Middle frontal gyrus (tissue), 1 donor: ENCODE measurements around the gene PIP4K2C.
"Not testable (repeated sequence)": the region's sequence is repeated elsewhere in the genome, so short reads cannot be mapped to it uniquely, and the experiment has no call there.

Source experiments
- DNase-seq: peaks from one replicate; pipeline ENCODE4 v3.0.0-alpha.2; 2015; ENCODE audit warnings: low spot score; ENCODE audit errors: extremely low spot score

PIP4K2C gene

DNA sequence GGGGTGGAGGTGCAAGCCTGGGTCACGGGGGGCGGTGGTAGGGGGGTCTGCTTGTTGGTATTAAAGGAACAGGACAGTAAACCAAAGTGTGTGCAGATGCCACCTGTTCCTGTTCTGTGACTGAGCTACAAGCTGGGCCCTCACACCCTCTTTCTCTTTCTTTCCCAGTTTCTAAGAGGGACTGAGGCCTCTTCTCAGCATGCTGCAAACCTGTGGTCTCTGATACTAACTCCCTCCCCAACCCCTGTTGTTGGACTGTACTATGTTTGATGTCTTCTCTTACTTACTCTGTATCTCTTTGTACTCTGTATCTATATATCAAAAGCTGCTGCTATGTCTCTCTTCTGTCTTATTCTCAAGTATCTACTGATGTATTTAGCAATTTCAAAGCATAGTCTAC, 6.9 kb upstream of the PIP4K2C start:
- DNase-seq = no peak

- DNase-seq = no peak
Measured at GRCh38 chr12:57584690-57585089, 6.3 kb upstream of the PIP4K2C start.

- no peak for DNase-seq
Measured at GRCh38 chr12:57585156-57585555, 5.8 kb upstream of the PIP4K2C start.

- DNase-seq = peak; percentile 31
Measured at GRCh38 chr12:57586128-57586527, 4.9 kb upstream of the PIP4K2C start.

DNA sequence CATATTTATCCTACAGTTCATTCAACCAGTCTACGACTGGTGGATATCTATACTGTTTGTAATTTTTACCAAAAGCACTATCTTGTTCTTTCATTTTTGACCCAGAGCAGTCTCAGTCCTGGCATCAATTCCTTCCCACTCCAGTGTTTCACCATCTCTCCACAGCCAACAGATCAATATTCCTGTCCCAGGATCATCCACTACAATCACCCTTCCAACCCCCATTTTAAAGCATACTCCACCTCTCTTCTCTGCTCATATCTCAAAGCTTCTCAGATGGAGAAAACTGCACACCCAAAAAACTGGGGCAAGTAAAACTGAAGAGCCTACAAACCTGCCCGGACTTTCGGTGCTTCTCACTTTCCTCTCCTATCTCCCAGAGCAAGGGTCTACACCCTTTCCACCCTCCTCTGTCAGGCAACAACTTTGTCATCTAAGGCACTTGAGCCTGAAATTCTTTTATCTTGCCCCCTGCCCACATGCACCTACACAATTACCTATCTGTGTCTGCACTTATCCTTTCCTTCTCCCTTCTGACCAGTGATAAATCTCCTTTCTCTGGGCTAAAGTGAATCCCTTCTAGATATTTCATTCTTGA, 4.1 kb upstream of the PIP4K2C start:
- no peak for DNase-seq

DNA sequence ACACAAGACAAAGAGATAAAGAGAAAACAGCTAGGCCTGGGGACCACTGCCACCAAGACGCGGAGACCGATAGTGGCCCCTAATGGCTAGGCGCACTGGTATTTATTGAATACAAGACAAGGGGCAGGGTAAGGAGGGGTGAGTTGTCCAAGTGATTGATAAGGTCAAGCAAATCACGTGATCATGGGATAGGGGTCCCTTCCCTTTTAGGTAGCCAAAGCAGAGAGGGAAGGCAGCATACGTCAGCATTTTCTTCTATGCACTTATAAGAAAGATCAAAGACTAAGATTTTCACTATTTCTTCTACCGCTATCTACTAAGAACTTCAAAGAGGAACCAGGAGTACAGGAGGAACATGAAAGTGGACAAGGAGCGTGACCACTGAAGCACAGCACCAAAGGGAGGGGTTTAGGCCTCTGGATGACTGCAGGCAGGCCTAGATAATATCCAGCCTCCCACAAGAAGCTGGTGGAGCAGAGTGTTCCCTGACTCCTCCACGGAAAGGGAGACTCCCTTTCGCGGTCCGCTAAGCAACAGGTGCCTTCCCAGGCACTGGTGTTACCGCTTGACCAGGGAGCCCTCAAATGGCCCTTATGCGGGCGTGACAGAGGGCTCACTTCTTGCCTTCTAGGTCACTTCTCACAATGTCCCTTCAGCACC, 1.9 kb upstream of the PIP4K2C start:
- DNase-seq = not testable (repeated sequence)

- no peak for DNase-seq
Measured at GRCh38 chr12:57590479-57590863, 521 bp upstream of the PIP4K2C start.

- no peak for DNase-seq
Measured at GRCh38 chr12:57591782-57592325, 862 bp downstream of the PIP4K2C start.

DNA sequence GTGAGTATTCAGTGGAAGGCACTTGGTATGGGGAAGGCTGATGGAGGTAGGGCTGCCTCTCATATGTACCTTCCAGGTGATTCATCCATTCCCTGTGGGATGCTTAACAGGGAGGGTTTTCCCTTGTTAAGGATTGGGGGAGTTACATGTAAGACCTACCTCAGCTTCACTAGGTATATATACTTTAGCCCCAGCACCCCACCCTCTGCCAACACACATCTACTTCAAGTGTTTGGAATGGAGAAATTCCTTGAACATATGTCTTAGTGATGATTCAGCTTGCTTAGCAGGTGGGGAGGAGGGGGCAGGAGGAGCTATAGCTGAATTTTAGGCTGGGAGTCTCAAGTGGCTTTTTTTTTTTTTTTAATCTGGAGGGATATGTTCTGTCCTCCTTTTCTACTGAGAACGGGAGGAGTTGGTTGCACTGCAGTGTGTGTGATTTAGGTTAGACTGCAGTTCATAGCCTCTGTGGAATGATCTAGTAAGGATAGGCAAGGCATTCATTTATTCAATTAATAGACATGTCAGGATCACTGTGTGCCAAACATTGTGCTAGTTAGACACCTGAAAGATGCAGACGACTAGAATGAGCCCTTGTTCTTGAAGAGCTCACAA, 1.7 kb downstream of the PIP4K2C start:
- peak; percentile 8 for DNase-seq

DNA sequence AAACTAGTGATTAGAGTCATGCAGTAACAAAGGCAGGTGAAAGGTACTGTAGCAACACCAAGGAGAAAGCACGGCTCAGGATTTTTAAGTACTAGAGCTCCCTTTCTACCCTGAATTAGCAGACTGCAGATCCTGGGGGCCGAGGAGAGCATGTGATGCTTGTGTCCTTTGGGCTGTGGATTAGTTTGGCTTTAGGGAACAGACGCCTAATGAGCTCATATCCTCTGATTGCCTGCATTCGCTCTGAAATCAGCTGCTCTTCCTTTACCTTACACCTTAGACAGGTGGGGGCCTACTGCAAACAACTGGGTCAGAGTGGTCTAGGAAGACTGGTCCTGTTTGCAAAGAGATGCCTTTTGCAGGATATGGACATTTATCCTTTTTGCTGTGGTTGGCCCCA, 2.2 kb downstream of the PIP4K2C start:
- DNase-seq = no peak

GRCh38 chr12:57600395-57600794, 9.4 kb downstream of the PIP4K2C start:
- DNase-seq = no peak

GRCh38 chr12:57602544-57602943, 11.6 kb downstream of the PIP4K2C start:
- DNase-seq = no peak

DNA sequence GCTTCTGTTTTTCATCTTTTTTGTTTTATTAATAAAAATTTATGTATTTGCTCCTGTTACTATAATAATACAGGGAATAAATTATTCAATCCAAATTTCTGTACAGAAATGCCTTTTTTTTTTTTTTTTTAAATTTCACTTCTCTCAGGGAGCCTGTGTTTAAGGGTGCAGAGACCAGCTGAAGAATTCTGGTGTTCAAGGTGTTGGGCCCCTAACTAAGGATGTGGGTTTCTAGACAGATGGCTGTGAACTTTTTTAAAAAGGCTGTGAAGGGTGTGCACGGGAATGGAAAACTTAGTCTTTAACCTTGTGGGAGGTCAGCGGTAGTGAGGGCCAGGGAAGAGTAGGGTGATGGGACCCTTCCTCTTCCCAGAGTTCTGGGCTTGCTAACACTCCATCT, 12.3 kb downstream of the PIP4K2C start:
- DNase-seq = no peak

DNA sequence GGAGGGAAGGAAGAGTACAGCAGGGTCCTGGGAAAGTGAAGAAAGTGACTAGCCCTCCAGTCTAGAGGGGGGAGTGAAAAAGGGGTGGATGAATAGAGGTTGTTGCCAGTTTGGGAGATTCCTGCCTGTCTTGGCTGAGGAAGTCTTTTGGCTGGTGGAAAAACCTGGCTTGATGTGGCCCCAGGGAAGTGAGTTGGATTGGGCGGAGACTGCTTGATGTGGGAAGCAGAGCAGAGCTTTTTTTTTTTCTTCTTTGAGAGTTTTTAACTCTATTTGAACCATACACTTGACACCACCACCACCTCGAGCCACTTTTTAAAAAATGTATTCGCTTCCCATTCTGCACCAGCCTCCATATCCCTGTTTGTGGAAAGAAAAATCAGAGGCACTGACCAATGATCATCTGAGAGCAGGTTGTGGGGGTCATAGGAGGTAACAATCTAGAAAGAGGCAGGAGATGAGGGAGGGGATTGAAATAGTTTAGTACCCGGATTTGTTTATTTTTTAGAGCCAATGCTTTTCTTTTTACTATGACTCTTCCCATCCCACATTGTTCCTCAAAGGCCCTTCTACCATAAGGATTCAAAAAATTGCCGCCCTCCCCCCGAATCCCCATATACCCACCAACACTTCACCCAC, 12.9 kb downstream of the PIP4K2C start:
- DNase-seq = peak; percentile 50

- peak; percentile 44 for DNase-seq
Measured at GRCh38 chr12:57604454-57604991, 13.5 kb downstream of the PIP4K2C start, which contains the start of gene DTX3. Gene DTX3, plus strand, starts transcription at chr12:57604824. Its CDS starts 1,694 bp downstream, at chr12:57606518.

GRCh38 chr12:57604992-57605810, 14.2 kb downstream of the PIP4K2C start:
- no peak for DNase-seq

DNA sequence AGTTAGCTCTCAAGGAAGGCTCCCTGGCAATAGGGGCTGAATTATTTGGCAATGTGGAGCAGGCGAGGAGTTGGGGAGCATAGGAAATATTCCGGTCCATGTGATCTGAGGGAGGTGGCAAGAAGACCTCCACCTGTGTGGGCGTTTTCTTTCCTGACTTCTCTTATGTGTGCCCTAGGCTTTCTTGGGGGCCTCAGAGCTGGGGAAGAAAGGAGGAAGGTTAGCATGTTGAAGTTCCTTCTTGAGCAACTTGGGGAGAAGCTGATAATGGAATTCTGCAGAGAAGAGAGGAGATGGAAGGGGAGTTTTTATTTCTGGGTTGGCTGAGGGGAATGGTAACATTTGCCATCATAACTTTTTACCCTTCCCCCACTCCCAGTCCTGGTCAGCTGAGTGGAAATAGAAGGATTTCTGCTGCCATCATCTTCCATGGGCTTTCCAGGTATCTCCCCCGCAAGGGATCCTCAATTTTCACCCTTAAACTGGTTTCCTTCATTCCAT, 14.9 kb downstream of the PIP4K2C start:
- no peak for DNase-seq

DNA sequence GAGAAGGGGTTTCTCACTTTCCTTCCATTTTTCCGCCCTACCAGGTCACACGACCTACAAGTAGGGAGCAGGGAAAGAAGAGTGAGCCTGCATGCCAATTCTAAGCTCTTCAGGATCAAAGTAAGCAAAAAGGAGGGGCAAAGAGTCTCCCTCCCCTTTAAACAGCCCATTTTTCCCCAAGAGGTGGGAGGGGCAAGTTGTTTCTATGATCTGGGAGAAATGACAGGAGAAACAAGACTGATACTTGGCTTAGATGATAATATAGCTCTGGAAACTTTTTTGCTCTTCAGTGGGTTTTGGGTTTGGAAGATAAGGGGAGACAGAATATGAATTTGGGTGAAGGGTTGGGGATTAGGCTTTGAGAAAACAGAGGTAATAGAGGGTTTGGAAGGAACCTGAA, 15.4 kb downstream of the PIP4K2C start:
- no peak for DNase-seq

DNA sequence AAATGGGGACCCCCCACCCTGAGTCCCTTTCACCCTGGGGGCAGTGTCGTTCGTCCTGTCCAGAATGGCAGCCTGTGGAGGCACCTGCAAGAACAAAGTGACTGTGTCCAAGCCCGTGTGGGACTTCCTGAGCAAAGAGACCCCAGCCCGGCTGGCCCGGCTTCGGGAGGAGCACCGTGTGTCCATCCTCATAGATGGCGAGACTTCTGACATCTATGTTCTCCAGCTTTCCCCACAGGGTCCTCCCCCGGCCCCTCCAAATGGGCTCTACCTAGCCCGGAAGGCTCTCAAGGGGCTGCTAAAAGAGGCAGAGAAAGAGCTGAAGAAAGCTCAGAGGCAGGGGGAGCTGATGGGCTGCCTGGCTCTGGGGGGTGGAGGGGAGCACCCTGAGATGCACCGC, 15.8 kb downstream of the PIP4K2C start:
- DNase-seq = no peak

DNA sequence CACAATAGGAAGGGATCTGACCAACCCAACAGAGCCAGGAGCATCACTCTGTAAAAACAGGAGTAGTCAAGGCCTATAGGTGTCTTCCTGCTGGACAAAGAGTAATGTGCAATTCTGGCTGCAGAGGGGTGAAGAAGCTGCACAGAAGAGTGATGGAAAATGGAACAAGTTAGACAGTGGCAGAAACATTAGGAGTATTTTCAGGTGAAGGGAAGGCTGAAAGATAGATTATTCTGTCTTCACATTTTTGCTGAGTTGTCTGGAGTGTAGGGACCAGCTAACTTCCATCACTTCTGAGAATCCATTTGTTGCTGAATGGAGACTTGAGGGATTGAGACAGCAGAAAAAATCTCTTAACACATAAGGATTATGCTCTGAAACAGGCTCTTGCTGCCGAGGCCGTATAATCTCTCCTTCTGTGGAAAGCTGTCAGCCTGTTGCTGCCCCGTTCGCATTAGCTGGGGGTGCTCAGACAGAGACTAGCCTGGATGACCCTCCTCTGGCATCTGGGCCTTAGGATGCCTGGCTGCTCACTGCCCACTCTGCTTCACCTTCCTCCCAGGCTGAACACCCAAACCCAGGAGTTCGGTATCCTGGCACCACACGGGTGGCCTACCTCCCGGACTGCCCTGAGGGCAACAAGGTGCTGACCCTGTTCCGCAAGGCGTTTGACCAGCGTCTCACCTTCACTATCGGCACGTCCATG, 17.1 kb downstream of the PIP4K2C start:
- no peak for DNase-seq
